OCI-LY7 (cell line): ENCODE data around the gene COBL.
"Not testable (repeated sequence)": the region's sequence is repeated elsewhere in the genome, so short reads cannot be mapped to it uniquely, and the experiment has no call there.

Experiments
- CTCF ChIP-seq: fragments of 200-600 bp; sonication (generic); conservative IDR thresholded peaks from 2 replicates; pipeline ENCODE4 v1.5.1; 2014; ENCODE audit warnings: mild to moderate bottlenecking, antibody characterized with exemption, low read length, moderate library complexity, mixed read lengths
- EZH2phosphoT487 ChIP-seq: fragments of 200-600 bp; sonication (generic); IDR thresholded peaks from 2 replicates; pipeline ENCODE4 v1.6.1; 2018; ENCODE audit warnings: low read depth, borderline replicate concordance, mild to moderate bottlenecking, mixed run types, antibody characterized with exemption, low read length, moderate library complexity, mixed read lengths

DNA sequence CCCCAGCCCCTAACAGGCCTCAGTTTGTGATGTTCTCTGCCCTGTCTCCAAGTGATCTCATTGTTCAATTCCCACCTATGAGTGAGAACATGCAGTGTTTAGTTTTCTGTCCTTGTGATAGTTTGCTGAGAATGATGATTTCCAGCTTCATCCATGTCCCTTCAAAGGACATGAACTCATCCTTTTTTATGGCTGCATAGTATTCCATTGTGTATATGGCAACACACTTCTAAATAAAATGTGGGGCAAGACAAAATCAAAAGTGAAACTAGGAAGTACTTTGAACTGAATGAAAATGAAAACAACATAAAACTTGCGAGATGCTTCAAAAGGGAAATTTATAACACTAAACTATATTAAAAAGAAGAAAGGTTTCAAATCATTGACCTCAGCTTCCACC is 326.4 kb downstream of the COBL start:
- not testable (repeated sequence) for TF ChIP-seq CTCF, EZH2phosphoT487
